ENCODE measurements around the gene METAP1D.

- TF ChIP-seq, protein P1, sequence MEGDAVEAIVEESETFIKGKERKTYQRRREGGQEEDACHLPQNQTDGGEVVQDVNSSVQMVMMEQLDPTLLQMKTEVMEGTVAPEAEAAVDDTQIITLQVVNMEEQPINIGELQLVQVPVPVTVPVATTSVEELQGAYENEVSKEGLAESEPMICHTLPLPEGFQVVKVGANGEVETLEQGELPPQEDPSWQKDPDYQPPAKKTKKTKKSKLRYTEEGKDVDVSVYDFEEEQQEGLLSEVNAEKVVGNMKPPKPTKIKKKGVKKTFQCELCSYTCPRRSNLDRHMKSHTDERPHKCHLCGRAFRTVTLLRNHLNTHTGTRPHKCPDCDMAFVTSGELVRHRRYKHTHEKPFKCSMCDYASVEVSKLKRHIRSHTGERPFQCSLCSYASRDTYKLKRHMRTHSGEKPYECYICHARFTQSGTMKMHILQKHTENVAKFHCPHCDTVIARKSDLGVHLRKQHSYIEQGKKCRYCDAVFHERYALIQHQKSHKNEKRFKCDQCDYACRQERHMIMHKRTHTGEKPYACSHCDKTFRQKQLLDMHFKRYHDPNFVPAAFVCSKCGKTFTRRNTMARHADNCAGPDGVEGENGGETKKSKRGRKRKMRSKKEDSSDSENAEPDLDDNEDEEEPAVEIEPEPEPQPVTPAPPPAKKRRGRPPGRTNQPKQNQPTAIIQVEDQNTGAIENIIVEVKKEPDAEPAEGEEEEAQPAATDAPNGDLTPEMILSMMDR (IDR thresholded peaks at IDR 0.05; ENCODE audit: insufficient read depth, low read length, poor library complexity, severe bottlenecking): no peak
- TF ChIP-seq EZH2phosphoT487 (conservative IDR thresholded peaks at IDR 0.05; ENCODE audit: low read length): no peak
These were observed 10.1 kb downstream of the METAP1D start for GRCh38 chr2:172009823-172010222.
